GM18907 (cell line): Measurements from ENCODE around the gene ATP2B3.

Source experiments
- ATAC-seq: cut with Tn5 transposase; IDR thresholded peaks from one replicate; pipeline ENCODE4 v1.9.1; 2021; ENCODE audit warnings: mild to moderate bottlenecking, moderate library complexity; ENCODE audit not compliant: unreplicated experiment

The ATP2B3 gene

DNA sequence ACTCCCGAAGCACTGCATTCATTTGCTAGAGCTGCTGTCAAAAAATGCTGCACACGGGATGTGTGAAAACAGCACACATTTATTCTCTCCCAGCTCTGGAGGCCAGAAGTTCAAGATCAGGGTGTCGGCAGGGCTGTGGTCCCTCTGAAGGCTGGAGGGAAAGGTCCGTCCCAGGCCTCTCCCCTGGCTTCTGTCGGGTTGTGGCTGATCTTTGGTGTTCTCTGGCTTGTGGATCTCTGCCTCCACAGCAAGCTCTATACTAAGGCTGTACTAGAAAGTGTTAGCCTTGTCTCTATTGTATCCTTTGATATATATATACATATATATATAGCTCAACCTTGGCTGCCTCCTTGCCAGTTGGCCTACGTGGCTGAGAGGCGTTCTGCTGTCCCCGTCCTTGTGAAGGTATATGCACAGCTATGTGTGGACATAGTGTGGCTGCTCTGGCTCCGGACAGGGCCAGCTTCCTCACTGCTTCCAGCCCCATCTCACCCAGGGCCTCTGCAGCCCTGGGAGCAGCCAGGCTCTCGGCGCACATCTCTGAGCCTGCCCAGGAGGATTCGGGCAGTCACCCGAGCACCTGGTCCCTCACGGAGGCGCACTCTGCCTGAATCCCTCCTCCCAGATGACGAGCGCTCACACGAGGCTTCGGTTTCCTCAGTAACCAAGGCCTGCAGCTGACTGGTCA, 114.6 kb downstream of the ATP2B3 start:
- ATAC-seq, result no peak
